ENCODE measurements around the gene ZNF628. TPM values are rescaled to one million over a fixed set of nuclear protein-coding genes. Genes with fewer than 3 reads are reported as not detected.
A peak's percentile ranks its signal among the peaks of the same experiment; 100 is the strongest.

ZNF628 gene
- total and polyA plus RNA-seq, 2 donors (not counting 1 experiment from before 2014, with no cell fraction given): 0.49 to 1.3 TPM

- no peaks in the 10 kb centered on the region for H3K27me3 ChIP-seq (ENCODE audit: control insufficient read depth, insufficient read depth, low read length)
- no peak overlapping the region for H3K4me2 ChIP-seq (ENCODE audit: extremely low read depth, insufficient read depth, low read length)
- H3K9ac ChIP-seq (ENCODE audit: insufficient read depth, low read length): no peak overlapping the region
- peaks cover 2% of the 10 kb centered on the region for H3K36me3 ChIP-seq (ENCODE audit: control insufficient read depth, insufficient read depth, low read length)
- no peak overlapping the region for H2AFZ ChIP-seq (ENCODE audit: low read length)
- H3K27ac ChIP-seq (ENCODE audit: insufficient read depth, low read length): no peak overlapping the region
- no peak for DNase-seq (ENCODE audit: low read depth in 2 of 2)
- H3K4me1 ChIP-seq (ENCODE audit: control insufficient read depth, extremely low read depth, insufficient read depth, low read length): peaks cover 8% of the 10 kb centered on the region
- no peak for TF ChIP-seq EZH2 (IDR thresholded peaks at IDR 0.05; ENCODE audit: low read length, missing control alignments)
- no peak for TF ChIP-seq CTCF (conservative IDR thresholded peaks at IDR 0.05 in 1 of 2, IDR thresholded peaks at IDR 0.05 in 1 of 2; ENCODE audit: low read depth in 1 of 2, low read length in 2 of 2)
- H3K9me3 ChIP-seq (ENCODE audit: control insufficient read depth, insufficient read depth, low read depth, low read length): no peaks in the 10 kb centered on the region
- H3K79me2 ChIP-seq (ENCODE audit: control insufficient read depth, insufficient read depth, low read length): no peaks in the 10 kb centered on the region
- no peaks in the 10 kb centered on the region for H4K20me1 ChIP-seq (ENCODE audit: control insufficient read depth, extremely low read depth, insufficient read depth, low read length)
- no peak overlapping the region for H3K4me3 ChIP-seq (replicated peaks in 1 of 4; ENCODE audit: control extremely low read depth in 1 of 4, insufficient read depth in 1 of 4, low read depth in 3 of 4, low read length in 4 of 4)
Measured at GRCh38 chr19:55457683-55458457, 18.5 kb upstream of the ZNF628 start.

- no peaks in the 10 kb centered on the region for H3K27me3 ChIP-seq (ENCODE audit: control insufficient read depth, insufficient read depth, low read length)
- H3K4me1 ChIP-seq (ENCODE audit: control insufficient read depth, extremely low read depth, insufficient read depth, low read length): peaks cover 8% of the 10 kb centered on the region
- H3K79me2 ChIP-seq (ENCODE audit: control insufficient read depth, insufficient read depth, low read length): no peaks in the 10 kb centered on the region
- H3K27ac ChIP-seq (ENCODE audit: insufficient read depth, low read length): no peak overlapping the region
- no peak overlapping the region for H2AFZ ChIP-seq (ENCODE audit: low read length)
- DNase-seq (ENCODE audit: low read depth in 2 of 2): no peak
- TF ChIP-seq EZH2 (IDR thresholded peaks at IDR 0.05; ENCODE audit: low read length, missing control alignments) (no peak), CTCF (conservative IDR thresholded peaks at IDR 0.05 in 1 of 2, IDR thresholded peaks at IDR 0.05 in 1 of 2; ENCODE audit: low read depth in 1 of 2, low read length in 2 of 2) (no peak)
- peak overlapping the region in 1 of 4 experiments; percentile 95 for H3K4me3 ChIP-seq (replicated peaks in 1 of 4; ENCODE audit: control extremely low read depth in 1 of 4, insufficient read depth in 1 of 4, low read depth in 3 of 4, low read length in 4 of 4)
- H3K36me3 ChIP-seq (ENCODE audit: control insufficient read depth, insufficient read depth, low read length): peaks cover 2% of the 10 kb centered on the region
- no peaks in the 10 kb centered on the region for H4K20me1 ChIP-seq (ENCODE audit: control insufficient read depth, extremely low read depth, insufficient read depth, low read length)
- peak overlapping the region; percentile 2 for H3K4me2 ChIP-seq (ENCODE audit: extremely low read depth, insufficient read depth, low read length)
- no peak overlapping the region for H3K9ac ChIP-seq (ENCODE audit: insufficient read depth, low read length)
- no peaks in the 10 kb centered on the region for H3K9me3 ChIP-seq (ENCODE audit: control insufficient read depth, insufficient read depth, low read depth, low read length)
Measured at GRCh38 chr19:55459551-55459949, 16.9 kb upstream of the ZNF628 start.

- H3K79me2 ChIP-seq (ENCODE audit: control insufficient read depth, insufficient read depth, low read length): no peaks in the 10 kb centered on the region
- no peak overlapping the region for H3K27ac ChIP-seq (ENCODE audit: insufficient read depth, low read length)
- peaks cover 8% of the 10 kb centered on the region for H3K4me1 ChIP-seq (ENCODE audit: control insufficient read depth, extremely low read depth, insufficient read depth, low read length)
- peaks cover 2% of the 10 kb centered on the region for H3K36me3 ChIP-seq (ENCODE audit: control insufficient read depth, insufficient read depth, low read length)
- no peaks in the 10 kb centered on the region for H3K9me3 ChIP-seq (ENCODE audit: control insufficient read depth, insufficient read depth, low read depth, low read length)
- no peaks in the 10 kb centered on the region for H4K20me1 ChIP-seq (ENCODE audit: control insufficient read depth, extremely low read depth, insufficient read depth, low read length)
- H3K9ac ChIP-seq (ENCODE audit: insufficient read depth, low read length): no peak overlapping the region
- TF ChIP-seq EZH2 (IDR thresholded peaks at IDR 0.05; ENCODE audit: low read length, missing control alignments) (no peak), CTCF (conservative IDR thresholded peaks at IDR 0.05 in 1 of 2, IDR thresholded peaks at IDR 0.05 in 1 of 2; ENCODE audit: low read depth in 1 of 2, low read length in 2 of 2) (no peak)
- H3K4me2 ChIP-seq (ENCODE audit: extremely low read depth, insufficient read depth, low read length): peak overlapping the region; percentile 99
- no peak overlapping the region for H2AFZ ChIP-seq (ENCODE audit: low read length)
- peak; percentile 36 to 38 for DNase-seq (ENCODE audit: low read depth in 2 of 2)
- H3K4me3 ChIP-seq (replicated peaks in 1 of 4; ENCODE audit: control extremely low read depth in 1 of 4, insufficient read depth in 1 of 4, low read depth in 3 of 4, low read length in 4 of 4): peak overlapping the region; percentile 10 to 95 (median 85)
- no peaks in the 10 kb centered on the region for H3K27me3 ChIP-seq (ENCODE audit: control insufficient read depth, insufficient read depth, low read length)
Measured at GRCh38 chr19:55459950-55460657, 16.3 kb upstream of the ZNF628 start.

Measured in fibroblast of lung (primary cell).